ACC112 (cell line): ENCODE data around the gene CFAP65.

Experiments used
- H2AFZ ChIP-seq: fragments of 200-600 bp; sonication (generic); one replicate; pipeline ENCODE4 v1.6.0; 2017; ENCODE audit warnings: antibody characterized with exemption, low read length; ENCODE audit not compliant: unreplicated experiment
- H3K27ac ChIP-seq: fragments of 200-600 bp; sonication (generic); 2 replicates; pipeline ENCODE4 v1.5.1; 2014; ENCODE audit warnings: low read depth, mild to moderate bottlenecking, antibody characterized with exemption, low read length, moderate library complexity
- H3K27me3 ChIP-seq: fragments of 200-600 bp; sonication (generic); 2 replicates; pipeline ENCODE4 v1.6.1; 2014; ENCODE audit warnings: mild to moderate bottlenecking, antibody characterized with exemption, low read length, moderate library complexity, mixed read lengths; ENCODE audit not compliant: insufficient read depth
- H3K36me3 ChIP-seq: fragments of 200-600 bp; sonication (generic); 2 replicates; pipeline ENCODE4 v1.6.1; 2016; ENCODE audit warnings: mild to moderate bottlenecking, antibody characterized with exemption, low read length, moderate library complexity, mixed read lengths; ENCODE audit not compliant: insufficient read depth
- H3K4me1 ChIP-seq: fragments of 200-600 bp; sonication (generic); one replicate; pipeline ENCODE4 v1.6.1; 2016; ENCODE audit warnings: low read length, mixed read lengths; ENCODE audit not compliant: insufficient read depth, unreplicated experiment, control insufficient read depth
- H3K4me3 ChIP-seq: fragments of 200-600 bp; sonication (generic); 2 replicates; pipeline ENCODE4 v1.5.1; 2014; ENCODE audit warnings: mild to moderate bottlenecking, low read depth, low read length
- H3K79me2 ChIP-seq: fragments of 200-600 bp; sonication (generic); one replicate; pipeline ENCODE4 v1.6.0; 2016; ENCODE audit warnings: low read length; ENCODE audit not compliant: control insufficient read depth, unreplicated experiment, insufficient read depth

The CFAP65 gene

GRCh38 chr2:218998414-218999002, 42.8 kb downstream of the CFAP65 start:
- no peak overlapping the region for H3K27ac ChIP-seq
- peaks cover 14% of the 10 kb centered on the region for H3K4me1 ChIP-seq
- no peak overlapping the region for H2AFZ ChIP-seq
- no peaks in the 10 kb centered on the region for H3K79me2 ChIP-seq
- no peaks in the 10 kb centered on the region for H3K36me3 ChIP-seq
- peaks cover 82% of the 10 kb centered on the region for H3K27me3 ChIP-seq
- H3K4me3 ChIP-seq: no peak overlapping the region

DNA sequence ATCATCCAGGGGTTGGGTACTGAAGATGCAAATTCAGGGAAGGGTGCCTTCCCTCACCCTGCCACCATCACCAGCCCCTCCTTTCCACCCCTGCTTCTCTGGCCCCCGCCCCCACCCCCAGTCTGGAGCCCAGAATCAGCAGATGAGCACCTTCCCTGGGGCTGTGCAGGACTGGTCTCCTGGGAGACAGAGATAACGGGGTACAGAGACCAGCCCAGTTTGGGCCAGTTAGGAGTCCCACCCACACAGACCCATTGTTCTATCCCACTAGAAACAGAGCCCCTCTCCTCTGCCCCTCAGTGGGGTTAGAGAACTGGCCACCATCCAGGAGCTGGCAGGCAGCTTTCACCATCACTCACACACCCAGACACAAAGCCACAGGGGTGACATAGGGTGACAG, 43.6 kb downstream of the CFAP65 start:
- H3K4me1 ChIP-seq: peaks cover 14% of the 10 kb centered on the region
- H3K27me3 ChIP-seq: peaks cover 82% of the 10 kb centered on the region
- no peak overlapping the region for H3K27ac ChIP-seq
- H3K4me3 ChIP-seq: no peak overlapping the region
- no peaks in the 10 kb centered on the region for H3K36me3 ChIP-seq
- H2AFZ ChIP-seq: no peak overlapping the region
- no peaks in the 10 kb centered on the region for H3K79me2 ChIP-seq

DNA sequence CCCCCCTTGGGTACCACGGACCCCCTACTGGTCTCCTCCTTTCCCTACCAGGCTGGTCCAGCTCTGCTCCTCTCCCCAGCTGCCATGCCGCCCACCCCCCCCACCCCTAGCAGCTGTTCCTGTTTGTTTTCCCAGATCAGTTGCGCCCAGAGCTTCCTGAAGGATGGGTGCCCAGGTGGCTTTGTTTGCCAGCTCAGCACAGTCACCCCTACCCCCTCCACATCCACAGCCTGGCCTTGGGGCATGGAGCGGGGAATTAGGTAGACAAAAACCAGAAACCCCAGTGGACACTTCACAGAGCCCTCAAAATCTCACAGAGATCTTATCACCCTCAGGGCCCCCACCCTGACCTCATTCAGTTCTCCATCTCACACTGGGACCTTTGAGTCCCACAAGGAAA, 44.4 kb downstream of the CFAP65 start:
- no peaks in the 10 kb centered on the region for H3K36me3 ChIP-seq
- peaks cover 82% of the 10 kb centered on the region for H3K27me3 ChIP-seq
- H3K4me1 ChIP-seq: peaks cover 6% of the 10 kb centered on the region
- no peaks in the 10 kb centered on the region for H3K79me2 ChIP-seq
- H3K27ac ChIP-seq: no peak overlapping the region
- H3K4me3 ChIP-seq: no peak overlapping the region
- no peak overlapping the region for H2AFZ ChIP-seq

DNA sequence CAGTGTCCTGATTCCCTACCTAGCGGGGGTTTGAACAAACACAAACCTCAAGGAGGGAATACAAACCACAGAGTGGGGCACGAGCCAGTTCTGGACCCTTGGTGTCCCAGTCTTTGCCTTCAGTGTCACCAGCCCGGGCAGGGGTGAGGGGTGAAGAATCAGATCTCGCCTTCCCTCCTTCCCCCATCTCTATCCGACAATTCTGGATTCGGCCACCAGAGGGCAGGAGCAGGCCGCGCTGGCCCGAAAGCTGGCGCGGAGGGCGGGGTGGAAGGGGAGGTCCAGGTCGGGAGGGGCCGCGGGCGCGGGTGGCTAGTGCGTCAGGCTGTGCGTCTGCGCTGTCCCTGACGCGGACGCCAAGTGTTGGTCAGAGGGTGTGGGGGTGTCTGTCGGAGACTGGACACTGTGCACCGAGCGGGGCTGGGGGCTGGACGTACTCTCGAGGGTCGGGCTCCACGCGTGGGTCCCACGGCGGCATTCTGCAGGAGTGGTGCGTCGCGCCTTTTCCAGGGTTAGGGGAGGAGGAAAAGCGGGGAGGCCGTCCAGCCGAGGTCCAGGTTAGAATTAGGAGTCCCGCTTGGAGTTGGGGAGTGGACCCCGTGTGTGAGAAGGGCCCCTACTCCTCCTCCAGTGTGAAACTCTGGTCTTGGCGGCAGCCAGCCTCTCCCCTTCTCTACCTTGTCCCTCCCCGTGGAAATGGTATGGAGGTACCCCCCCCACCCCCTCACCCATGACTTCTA, 45.2 kb downstream of the CFAP65 start:
- Histone ChIP-seq H3K36me3 (no peaks in the 10 kb centered on the region), H3K4me1 (peaks cover 4% of the 10 kb centered on the region), H3K27ac (no peak overlapping the region), H2AFZ (no peak overlapping the region), H3K79me2 (no peaks in the 10 kb centered on the region), H3K27me3 (peaks cover 82% of the 10 kb centered on the region), H3K4me3 (peak overlapping the region; percentile 59)

GRCh38 chr2:218995561-218995960, 45.8 kb downstream of the CFAP65 start:
- no peak overlapping the region for H3K27ac ChIP-seq
- no peaks in the 10 kb centered on the region for H3K36me3 ChIP-seq
- H3K27me3 ChIP-seq: peaks cover 82% of the 10 kb centered on the region
- H3K4me3 ChIP-seq: no peak overlapping the region
- H3K4me1 ChIP-seq: peaks cover 4% of the 10 kb centered on the region
- no peak overlapping the region for H2AFZ ChIP-seq
- no peaks in the 10 kb centered on the region for H3K79me2 ChIP-seq

GRCh38 chr2:218993345-218994315, 47.7 kb downstream of the CFAP65 start, which contains the start of gene CRYBA2:
Gene CRYBA2 (minus strand): TSS chr2:218993422. CDS start chr2:218993176, 246 bp downstream.
- no peaks in the 10 kb centered on the region for H3K36me3 ChIP-seq
- H3K4me3 ChIP-seq: peak within 1 kb of the TSS; percentile 76
- H3K27me3 ChIP-seq: peaks cover 88% of the 10 kb centered on the region
- H3K27ac ChIP-seq: no peak within 1 kb of the TSS
- H2AFZ ChIP-seq: peak within 1 kb of the TSS; percentile 51
- H3K4me1 ChIP-seq: peaks cover 4% of the 10 kb centered on the region
- H3K79me2 ChIP-seq: no peaks in the 10 kb centered on the region

- no peak overlapping the region for H2AFZ ChIP-seq
- H3K4me1 ChIP-seq: peaks cover 4% of the 10 kb centered on the region
- H3K4me3 ChIP-seq: peak overlapping the region; percentile 76
- H3K79me2 ChIP-seq: no peaks in the 10 kb centered on the region
- H3K27me3 ChIP-seq: peaks cover 89% of the 10 kb centered on the region
- no peaks in the 10 kb centered on the region for H3K36me3 ChIP-seq
- H3K27ac ChIP-seq: no peak overlapping the region
These were observed 48.5 kb downstream of the CFAP65 start for GRCh38 chr2:218992703-218993344.

GRCh38 chr2:218992196-218992595, 49.1 kb downstream of the CFAP65 start:
- Histone ChIP-seq H3K4me1 (peaks cover 4% of the 10 kb centered on the region), H3K36me3 (no peaks in the 10 kb centered on the region), H3K4me3 (no peak overlapping the region), H3K27me3 (peaks cover 89% of the 10 kb centered on the region), H3K79me2 (no peaks in the 10 kb centered on the region), H3K27ac (no peak overlapping the region), H2AFZ (no peak overlapping the region)

GRCh38 chr2:218991674-218992168, 49.6 kb downstream of the CFAP65 start:
- no peak overlapping the region for H3K4me3 ChIP-seq
- H3K4me1 ChIP-seq: peaks cover 4% of the 10 kb centered on the region
- H3K36me3 ChIP-seq: no peaks in the 10 kb centered on the region
- H3K27me3 ChIP-seq: peaks cover 90% of the 10 kb centered on the region
- no peak overlapping the region for H2AFZ ChIP-seq
- no peak overlapping the region for H3K27ac ChIP-seq
- H3K79me2 ChIP-seq: no peaks in the 10 kb centered on the region

GRCh38 chr2:218990612-218991011, 50.7 kb downstream of the CFAP65 start:
- no peak overlapping the region for H3K4me3 ChIP-seq
- no peaks in the 10 kb centered on the region for H3K79me2 ChIP-seq
- H2AFZ ChIP-seq: no peak overlapping the region
- peaks cover 98% of the 10 kb centered on the region for H3K27me3 ChIP-seq
- no peak overlapping the region for H3K27ac ChIP-seq
- no peaks in the 10 kb centered on the region for H3K36me3 ChIP-seq
- peaks cover 4% of the 10 kb centered on the region for H3K4me1 ChIP-seq
